ENCODE results near the gene SHANK1. TPM values are rescaled to one million over a fixed set of nuclear protein-coding genes. Genes with fewer than 3 reads are reported as not detected.

SHANK1 gene
- total RNA-seq, 3 donors from 2014 or later (not counting 1 experiment from before 2014, with no cell fraction given): 0.05 to 0.75 (median 0.20) TPM

DNA sequence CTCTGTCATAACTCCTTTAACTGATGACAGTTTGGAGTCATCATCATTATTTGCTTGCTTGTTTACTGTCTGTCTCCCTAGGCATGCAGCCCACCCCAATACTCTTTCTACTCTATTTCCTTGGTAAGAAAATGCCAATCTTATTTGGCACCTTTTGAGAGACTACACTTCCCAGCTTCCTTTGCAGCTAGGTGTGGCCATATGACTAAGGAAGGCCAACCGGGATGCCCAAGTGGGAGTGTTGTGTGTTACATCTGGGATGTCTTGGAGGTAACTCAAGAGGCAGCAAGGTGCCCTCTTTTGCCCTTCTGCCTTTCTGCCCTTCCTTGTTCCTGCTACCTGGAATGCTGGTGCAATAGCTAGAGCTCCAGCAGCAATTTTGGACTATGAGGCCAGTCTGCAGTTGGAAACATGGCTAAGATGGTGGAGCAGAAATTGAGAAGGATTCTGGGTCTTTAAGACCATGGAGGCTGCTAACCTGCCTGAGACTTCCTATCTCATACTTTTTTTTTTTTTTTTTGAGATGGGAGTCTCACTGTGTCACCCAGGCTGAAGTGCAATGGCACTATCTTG lies 42.9 kb downstream of the SHANK1 start:
- DNase-seq (no peak), ATAC-seq (no peak)
- TF ChIP-seq, protein P1, sequence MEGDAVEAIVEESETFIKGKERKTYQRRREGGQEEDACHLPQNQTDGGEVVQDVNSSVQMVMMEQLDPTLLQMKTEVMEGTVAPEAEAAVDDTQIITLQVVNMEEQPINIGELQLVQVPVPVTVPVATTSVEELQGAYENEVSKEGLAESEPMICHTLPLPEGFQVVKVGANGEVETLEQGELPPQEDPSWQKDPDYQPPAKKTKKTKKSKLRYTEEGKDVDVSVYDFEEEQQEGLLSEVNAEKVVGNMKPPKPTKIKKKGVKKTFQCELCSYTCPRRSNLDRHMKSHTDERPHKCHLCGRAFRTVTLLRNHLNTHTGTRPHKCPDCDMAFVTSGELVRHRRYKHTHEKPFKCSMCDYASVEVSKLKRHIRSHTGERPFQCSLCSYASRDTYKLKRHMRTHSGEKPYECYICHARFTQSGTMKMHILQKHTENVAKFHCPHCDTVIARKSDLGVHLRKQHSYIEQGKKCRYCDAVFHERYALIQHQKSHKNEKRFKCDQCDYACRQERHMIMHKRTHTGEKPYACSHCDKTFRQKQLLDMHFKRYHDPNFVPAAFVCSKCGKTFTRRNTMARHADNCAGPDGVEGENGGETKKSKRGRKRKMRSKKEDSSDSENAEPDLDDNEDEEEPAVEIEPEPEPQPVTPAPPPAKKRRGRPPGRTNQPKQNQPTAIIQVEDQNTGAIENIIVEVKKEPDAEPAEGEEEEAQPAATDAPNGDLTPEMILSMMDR (IDR thresholded peaks at IDR 0.05): no peak
- H3K36me3 ChIP-seq (ENCODE audit: control insufficient read depth, insufficient read depth, low read length): no peaks in the 10 kb centered on the region
- Mint-ChIP-seq H3K36me3 (no peaks in the 10 kb centered on the region), H3K4me1 (peaks cover 0 to 10% of the 10 kb centered on the region in 2 donors), H3K4me3 (no peak overlapping the region), H3K27me3 (ENCODE audit: low read depth in 2 of 2) (peaks cover 23 to 26% of the 10 kb centered on the region in 2 donors), H3K27ac (no peak overlapping the region), H3K9me3 (no peaks in the 10 kb centered on the region)
- no peaks in the 10 kb centered on the region for H3K27me3 ChIP-seq (ENCODE audit: control insufficient read depth, insufficient read depth, low read length)
- H3K9me3 ChIP-seq (ENCODE audit: control insufficient read depth, insufficient read depth, low read length): no peaks in the 10 kb centered on the region
- peaks cover 6% of the 10 kb centered on the region for H3K4me1 ChIP-seq (ENCODE audit: control insufficient read depth, insufficient read depth, low read length)
- no peak overlapping the region for H3K27ac ChIP-seq (ENCODE audit: low read length)
- no peak overlapping the region for H3K4me3 ChIP-seq (ENCODE audit: low read length)
- intact Hi-C loops (cut with micrococcal nuclease): no loop called here
- WGBS (ENCODE audit: insufficient coverage): 81% methylated on average over 1 of the region's 1 CpG

DNA sequence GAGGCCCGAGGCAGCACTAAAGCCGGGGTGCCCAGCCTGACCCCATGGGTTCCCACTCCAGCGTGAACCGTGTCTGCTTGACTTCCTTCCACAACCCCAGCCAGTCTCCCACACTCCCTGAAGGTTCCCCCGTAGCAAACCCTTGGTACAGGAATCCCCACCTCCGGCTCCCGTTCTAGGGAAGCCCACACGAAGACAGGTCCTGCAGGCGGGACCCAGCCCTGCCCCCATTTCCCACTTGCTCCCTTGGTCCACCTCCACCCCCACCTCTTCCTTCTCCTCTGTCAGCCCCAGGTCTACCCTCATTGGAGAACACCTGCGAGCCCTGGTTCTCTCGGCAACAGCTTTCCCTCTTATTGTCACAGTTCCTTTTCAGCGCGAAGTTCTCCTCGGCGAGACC lies 46.5 kb downstream of the SHANK1 start:
- intact Hi-C loops (cut with micrococcal nuclease): no loop called here
- no peak overlapping the region for H3K27ac ChIP-seq (ENCODE audit: low read length)
- no peaks in the 10 kb centered on the region for H3K9me3 Mint-ChIP-seq
- no peaks in the 10 kb centered on the region for H3K4me1 Mint-ChIP-seq
- H3K4me3 Mint-ChIP-seq: no peak overlapping the region
- WGBS (ENCODE audit: insufficient coverage): 36% methylated on average over 15 of the region's 15 CpGs
- no peaks in the 10 kb centered on the region for H3K36me3 Mint-ChIP-seq
- DNase-seq: no peak
- H3K27ac Mint-ChIP-seq: no peak overlapping the region
- no peaks in the 10 kb centered on the region for H3K9me3 ChIP-seq (ENCODE audit: control insufficient read depth, insufficient read depth, low read length)
- H3K4me1 ChIP-seq (ENCODE audit: control insufficient read depth, insufficient read depth, low read length): no peaks in the 10 kb centered on the region
- TF ChIP-seq, protein P1 (IDR thresholded peaks at IDR 0.05): no peak
- no peak overlapping the region for H3K4me3 ChIP-seq (ENCODE audit: low read length)
- no peaks in the 10 kb centered on the region for H3K36me3 ChIP-seq (ENCODE audit: control insufficient read depth, insufficient read depth, low read length)
- ATAC-seq: no peak
- H3K27me3 ChIP-seq (ENCODE audit: control insufficient read depth, insufficient read depth, low read length): peaks cover 6% of the 10 kb centered on the region
- H3K27me3 Mint-ChIP-seq (ENCODE audit: low read depth in 2 of 2): peaks cover 31 to 44% of the 10 kb centered on the region in 2 donors

DNA sequence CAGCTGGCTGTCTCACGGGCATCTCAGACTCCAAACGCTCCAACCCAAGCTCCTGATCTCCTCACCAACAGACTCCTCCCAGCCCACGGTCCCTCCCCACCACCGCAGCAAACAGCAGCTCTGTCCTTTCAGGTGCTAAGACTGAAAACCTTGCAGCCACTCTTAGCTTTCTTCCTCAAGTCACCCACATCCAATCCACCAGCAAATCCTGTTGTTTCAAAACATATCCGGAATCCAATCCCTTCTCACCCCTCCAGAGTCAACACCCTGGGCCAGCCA lies 49.6 kb downstream of the SHANK1 start:
- Histone ChIP-seq H3K27me3 (ENCODE audit: control insufficient read depth, insufficient read depth, low read length) (peaks cover 10% of the 10 kb centered on the region), H3K4me1 (ENCODE audit: control insufficient read depth, insufficient read depth, low read length) (peaks cover 3% of the 10 kb centered on the region), H3K36me3 (ENCODE audit: control insufficient read depth, insufficient read depth, low read length) (no peaks in the 10 kb centered on the region), H3K27ac (ENCODE audit: low read length) (no peak overlapping the region), H3K9me3 (ENCODE audit: control insufficient read depth, insufficient read depth, low read length) (no peaks in the 10 kb centered on the region), H3K4me3 (ENCODE audit: low read length) (no peak overlapping the region)
- DNase-seq: no peak
- no peak for ATAC-seq
- Mint-ChIP-seq H3K27ac (no peak overlapping the region), H3K4me3 (no peak overlapping the region), H3K36me3 (no peaks in the 10 kb centered on the region), H3K27me3 (ENCODE audit: low read depth in 2 of 2) (peaks cover 25 to 44% of the 10 kb centered on the region in 2 donors), H3K9me3 (no peaks in the 10 kb centered on the region), H3K4me1 (no peaks in the 10 kb centered on the region)
- TF ChIP-seq, protein P1 (IDR thresholded peaks at IDR 0.05): no peak
- 55% methylated on average over 5 of the region's 5 CpGs for WGBS (ENCODE audit: insufficient coverage)
- intact Hi-C loops (cut with micrococcal nuclease): no loop called here
